Gastroesophageal sphincter (tissue), 3 donors: Measurements from ENCODE around the gene TMPRSS11D.

ENCODE experiments used
- CTCF ChIP-seq, 4 experiments: fragments of 200-600 bp in 2 of 4; fragments of 450-650 bp in 2 of 4; sonication (generic) in 1 of 4; IDR thresholded peaks; one replicate each; pipeline ENCODE4 v1.5.1; 2017 to 2019; ENCODE audit warnings: antibody characterized with exemption in 4 of 4, mild to moderate bottlenecking in 2 of 4, moderate library complexity in 2 of 4
- EP300 ChIP-seq: sonication (generic); formaldehyde crosslinking; IDR thresholded peaks from one replicate; pipeline ENCODE4 v1.6.1; 2017; ENCODE audit warnings: antibody characterized with exemption, mild to moderate bottlenecking
- POLR2A ChIP-seq, 2 donors: fragments of 450-650 bp; IDR thresholded peaks; one replicate each; pipeline ENCODE4 v1.6.1; 2017; ENCODE audit warnings: antibody characterized with exemption in 2 of 2, mild to moderate bottlenecking in 2 of 2, moderate library complexity in 1 of 2

GRCh38 chr4:67810011-67810410, 73.8 kb downstream of the TMPRSS11D start:
- TF ChIP-seq POLR2A (IDR thresholded peaks at IDR 0.05) (no peak), CTCF (IDR thresholded peaks at IDR 0.05) (no peak), EP300 (no peak)
